ENCODE results near the gene SCIN. TPM values are rescaled to one million over a fixed set of nuclear protein-coding genes. Genes with fewer than 3 reads are reported as not detected.

SCIN gene
- total RNA-seq, 1 donor from 2014 or later, result 14.7 TPM

- H3K27me3 ChIP-seq (ENCODE audit: control insufficient read depth, insufficient read depth, low read length), result no peaks in the 10 kb centered on the region
- no peak for DNase-seq (ENCODE audit: low read depth)
- no peak for TF ChIP-seq CTCF (IDR thresholded peaks at IDR 0.05; ENCODE audit: insufficient read depth, low read length, poor library complexity, severe bottlenecking)
- H3K4me3 ChIP-seq (ENCODE audit: low read depth, low read length), result no peak overlapping the region
- H3K36me3 ChIP-seq (ENCODE audit: control insufficient read depth, insufficient read depth, low read length), result no peaks in the 10 kb centered on the region
Measured at GRCh38 chr7:12692479-12693259, 122.1 kb downstream of the SCIN start.

GRCh38 chr7:12694817-12695216 is 124.3 kb downstream of the SCIN start:
- DNase-seq (ENCODE audit: low read depth), result no peak
- Histone ChIP-seq H3K4me3 (ENCODE audit: low read depth, low read length) (no peak overlapping the region), H3K27me3 (ENCODE audit: control insufficient read depth, insufficient read depth, low read length) (no peaks in the 10 kb centered on the region), H3K36me3 (ENCODE audit: control insufficient read depth, insufficient read depth, low read length) (no peaks in the 10 kb centered on the region)
- TF ChIP-seq CTCF (IDR thresholded peaks at IDR 0.05; ENCODE audit: insufficient read depth, low read length, poor library complexity, severe bottlenecking), result no peak

- DNase-seq (ENCODE audit: low read depth), result no peak
- H3K27me3 ChIP-seq (ENCODE audit: control insufficient read depth, insufficient read depth, low read length), result no peaks in the 10 kb centered on the region
- TF ChIP-seq CTCF (IDR thresholded peaks at IDR 0.05; ENCODE audit: insufficient read depth, low read length, poor library complexity, severe bottlenecking), result no peak
- no peak overlapping the region for H3K4me3 ChIP-seq (ENCODE audit: low read depth, low read length)
- no peaks in the 10 kb centered on the region for H3K36me3 ChIP-seq (ENCODE audit: control insufficient read depth, insufficient read depth, low read length)
Measured at GRCh38 chr7:12695965-12696364, 125.4 kb downstream of the SCIN start.

GRCh38 chr7:12699299-12699698 is 128.8 kb downstream of the SCIN start:
- no peak for DNase-seq (ENCODE audit: low read depth)
- no peak overlapping the region for H3K4me3 ChIP-seq (ENCODE audit: low read depth, low read length)
- H3K36me3 ChIP-seq (ENCODE audit: control insufficient read depth, insufficient read depth, low read length), result no peaks in the 10 kb centered on the region
- H3K27me3 ChIP-seq (ENCODE audit: control insufficient read depth, insufficient read depth, low read length), result no peaks in the 10 kb centered on the region
- TF ChIP-seq CTCF (IDR thresholded peaks at IDR 0.05; ENCODE audit: insufficient read depth, low read length, poor library complexity, severe bottlenecking), result no peak

- no peak for DNase-seq (ENCODE audit: low read depth)
- Histone ChIP-seq H3K4me3 (ENCODE audit: low read depth, low read length) (no peak overlapping the region), H3K27me3 (ENCODE audit: control insufficient read depth, insufficient read depth, low read length) (no peaks in the 10 kb centered on the region), H3K36me3 (ENCODE audit: control insufficient read depth, insufficient read depth, low read length) (no peaks in the 10 kb centered on the region)
- no peak for TF ChIP-seq CTCF (IDR thresholded peaks at IDR 0.05; ENCODE audit: insufficient read depth, low read length, poor library complexity, severe bottlenecking)
Measured at GRCh38 chr7:12701433-12701832, 130.9 kb downstream of the SCIN start.

- Histone ChIP-seq H3K4me3 (ENCODE audit: low read depth, low read length) (no peak overlapping the region), H3K27me3 (ENCODE audit: control insufficient read depth, insufficient read depth, low read length) (no peaks in the 10 kb centered on the region), H3K36me3 (ENCODE audit: control insufficient read depth, insufficient read depth, low read length) (no peaks in the 10 kb centered on the region)
- TF ChIP-seq CTCF (IDR thresholded peaks at IDR 0.05; ENCODE audit: insufficient read depth, low read length, poor library complexity, severe bottlenecking), result no peak
- DNase-seq (ENCODE audit: low read depth), result no peak
Measured at GRCh38 chr7:12703881-12704280, 133.4 kb downstream of the SCIN start.

Measured in kidney epithelial cell (primary cell).